ENCODE measurements around the gene DNAH17.

The DNAH17 gene

DNA sequence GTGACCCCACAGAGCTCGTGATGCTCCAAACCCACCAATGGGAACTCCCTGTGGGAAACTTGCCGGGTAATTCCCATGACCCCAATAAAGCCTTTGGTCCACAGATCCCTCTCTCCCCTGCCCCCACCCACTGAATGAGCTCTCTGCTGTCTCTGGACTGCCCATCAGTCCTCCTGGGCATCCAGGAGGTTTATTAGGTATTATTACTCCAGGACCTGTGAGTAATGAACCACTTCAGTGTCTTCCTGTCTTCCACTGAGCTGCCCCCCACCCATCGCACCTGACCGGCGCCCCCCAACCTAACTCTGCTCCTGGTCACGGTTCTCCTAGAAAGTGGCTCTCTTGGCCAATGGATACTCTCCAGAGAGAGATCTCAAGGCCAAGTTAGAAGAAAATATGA, 28.7 kb upstream of the DNAH17 start:
- no peak for DNase-seq

DNA sequence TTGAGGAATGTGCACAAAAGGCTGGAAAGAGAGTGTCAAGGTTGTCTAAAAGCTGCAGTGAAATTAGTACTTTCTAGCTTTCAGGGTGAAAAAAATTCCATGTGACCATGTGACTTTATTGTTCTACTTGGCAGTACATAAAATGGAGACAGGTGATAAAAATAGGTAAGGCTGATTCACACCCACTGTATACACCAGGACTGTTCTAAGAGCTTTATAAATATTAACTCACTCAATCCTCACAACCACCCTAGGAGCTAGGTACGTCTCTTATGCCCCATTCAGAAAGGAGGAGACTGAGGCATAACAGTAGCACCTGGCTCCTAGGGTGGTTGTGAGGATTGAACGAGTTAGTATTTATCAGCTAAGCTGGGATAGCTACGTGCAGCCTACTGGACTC, 28.2 kb upstream of the DNAH17 start:
- no peak for DNase-seq

GRCh38 chr17:78602246-78602645, 25.1 kb upstream of the DNAH17 start:
- no peak for DNase-seq

DNA sequence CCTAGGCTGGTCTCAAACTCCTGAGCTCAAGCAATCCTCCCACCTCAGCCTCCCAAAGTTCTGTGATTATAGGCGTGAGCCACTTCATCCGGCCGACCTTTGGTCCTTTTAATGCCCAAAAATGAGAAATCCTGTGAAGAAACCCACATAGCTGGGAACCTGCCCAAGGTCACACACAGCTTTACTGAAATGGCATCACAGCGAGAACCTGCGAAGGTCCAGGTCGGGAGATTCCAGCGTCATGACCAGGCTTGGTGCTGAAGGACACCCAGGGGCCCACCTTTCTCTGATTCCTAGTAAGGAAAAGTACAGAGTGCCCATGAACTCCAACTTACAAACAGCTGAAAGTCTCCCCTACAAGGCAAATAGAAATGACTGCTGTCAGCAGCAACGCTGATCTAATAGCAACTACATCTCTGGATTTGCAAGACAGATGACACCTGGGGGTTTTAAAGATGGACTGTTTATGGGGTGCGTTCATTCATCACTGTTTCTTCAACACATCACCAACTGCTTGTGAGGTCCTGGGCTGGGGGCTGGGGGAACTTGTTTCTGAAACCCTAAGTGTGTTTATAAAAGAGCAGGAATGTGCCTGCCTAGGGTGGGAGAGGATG, 24.5 kb upstream of the DNAH17 start:
- DNase-seq, result no peak

DNA sequence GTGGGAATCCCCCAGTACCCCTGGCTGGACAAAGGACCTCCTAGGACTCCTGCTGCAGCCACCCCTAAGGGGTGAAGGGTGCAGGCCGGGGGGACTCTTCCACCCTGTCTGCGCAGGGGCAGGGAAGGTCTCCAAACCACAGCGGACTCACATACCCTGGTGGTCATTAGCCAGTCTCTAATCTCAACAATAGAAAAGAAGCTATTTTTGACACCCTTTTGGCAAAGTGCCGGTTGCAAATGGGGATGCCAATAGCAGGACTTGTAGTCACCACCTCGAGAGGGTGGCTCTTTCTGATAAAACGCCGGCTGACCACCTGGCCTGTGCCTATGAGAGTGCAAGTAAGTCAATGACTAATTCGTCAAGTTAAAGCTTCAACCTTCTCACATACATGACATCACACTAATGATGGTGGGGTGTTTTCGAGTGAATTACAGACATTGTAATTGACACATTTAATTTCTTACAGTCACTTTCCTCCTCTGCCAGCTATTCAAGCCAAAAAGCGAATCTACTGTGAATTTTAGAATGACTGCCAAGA, 23.1 kb upstream of the DNAH17 start:
- DNase-seq, result no peak

- no peak for DNase-seq
Observed at GRCh38 chr17:78599419-78599818, 22.2 kb upstream of the DNAH17 start.

DNA sequence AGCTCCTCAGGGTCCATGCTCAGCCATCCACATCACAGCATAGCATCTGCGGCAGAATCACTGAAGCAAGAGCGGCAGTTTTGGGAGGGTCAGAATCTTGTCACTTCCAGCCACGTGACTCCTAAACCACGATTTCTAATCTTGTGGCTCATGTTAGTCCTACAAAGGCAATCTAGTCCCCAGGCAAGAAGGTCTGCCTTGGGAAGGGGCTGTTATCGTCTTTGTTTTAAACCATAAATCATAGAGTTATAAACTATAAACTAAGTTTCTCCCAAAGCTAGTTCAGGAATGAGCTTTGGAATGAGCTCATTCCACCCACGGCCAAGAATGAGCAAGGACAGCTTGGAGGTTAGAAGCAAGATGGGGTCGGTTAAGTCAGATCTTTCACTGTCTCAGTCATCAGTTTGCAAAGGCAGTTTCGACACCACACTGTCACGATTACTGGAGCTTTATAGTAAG, 20.8 kb upstream of the DNAH17 start:
- DNase-seq, result no peak

DNA sequence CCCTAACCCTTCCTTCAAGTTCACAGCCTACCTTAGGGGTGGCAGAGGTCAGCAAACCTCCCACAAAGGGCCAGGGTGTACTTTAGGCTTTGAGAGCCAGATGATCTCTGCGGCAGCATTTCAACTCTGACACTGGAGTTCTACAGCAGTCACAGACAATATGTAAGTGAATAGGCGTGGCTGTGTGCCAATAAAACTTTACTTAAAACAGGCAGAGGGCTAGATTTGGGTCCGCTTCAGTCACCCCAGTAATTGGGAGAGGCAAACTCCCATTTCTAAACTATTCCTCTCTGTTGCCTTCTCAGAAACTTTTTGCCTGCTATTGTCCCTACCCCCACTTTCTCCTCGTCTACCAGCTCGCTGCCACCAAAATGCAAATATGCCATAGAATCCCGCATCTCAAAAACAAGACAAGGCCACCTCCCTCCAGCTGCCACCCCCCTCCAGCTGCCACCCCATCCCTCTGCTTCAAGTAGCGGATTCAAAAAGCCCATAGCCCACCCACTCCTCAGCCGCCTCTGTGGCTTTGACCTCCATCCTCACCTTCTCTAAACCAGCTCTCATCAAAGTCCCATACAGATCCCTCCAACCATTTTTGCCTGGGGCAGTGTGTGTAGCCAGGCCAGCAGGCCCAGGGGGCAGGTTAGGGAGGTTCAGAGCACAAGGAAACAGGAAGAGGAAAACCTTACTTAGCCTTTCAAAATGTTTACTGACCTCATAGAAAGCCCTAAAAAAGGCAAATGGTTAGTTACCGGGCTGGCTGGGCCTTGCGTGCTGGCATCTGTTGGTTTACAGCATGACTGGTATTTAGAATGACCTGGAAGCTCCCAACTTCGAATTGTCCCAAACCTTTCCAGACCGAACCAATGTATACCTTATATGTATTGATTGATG, 19.9 kb upstream of the DNAH17 start:
- DNase-seq, result no peak

DNA sequence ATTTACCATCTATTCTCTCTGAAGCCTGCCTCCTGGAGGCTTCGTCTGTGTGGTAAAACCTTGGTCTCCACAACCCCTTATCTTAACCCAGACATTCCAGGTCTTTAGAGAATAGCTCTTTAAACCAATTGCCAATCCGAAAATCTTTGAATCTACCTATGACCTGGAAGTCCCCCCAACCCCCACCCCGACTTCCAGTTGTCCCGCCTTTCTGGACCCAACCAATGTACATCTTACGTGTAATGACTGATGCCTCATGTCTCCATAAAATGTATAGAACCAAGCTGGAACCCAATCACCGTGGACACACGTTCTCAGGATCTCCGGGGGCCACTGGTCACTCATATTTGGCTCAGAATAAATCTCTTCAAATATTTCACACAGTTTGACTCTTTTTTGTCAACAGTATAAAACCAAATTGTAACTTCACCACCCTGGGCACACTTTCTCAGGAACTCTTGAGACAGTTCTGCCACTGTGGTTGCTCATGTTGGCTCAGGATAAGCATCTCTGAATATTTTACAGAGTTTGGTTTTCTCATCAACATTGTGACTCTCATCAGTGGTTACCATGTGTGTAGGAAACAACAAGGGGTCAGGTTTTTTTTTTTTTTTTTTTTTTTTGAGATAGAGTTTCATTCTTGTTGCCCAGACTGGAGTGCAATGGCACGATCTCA, 18.1 kb upstream of the DNAH17 start:
- DNase-seq, result no peak

DNA sequence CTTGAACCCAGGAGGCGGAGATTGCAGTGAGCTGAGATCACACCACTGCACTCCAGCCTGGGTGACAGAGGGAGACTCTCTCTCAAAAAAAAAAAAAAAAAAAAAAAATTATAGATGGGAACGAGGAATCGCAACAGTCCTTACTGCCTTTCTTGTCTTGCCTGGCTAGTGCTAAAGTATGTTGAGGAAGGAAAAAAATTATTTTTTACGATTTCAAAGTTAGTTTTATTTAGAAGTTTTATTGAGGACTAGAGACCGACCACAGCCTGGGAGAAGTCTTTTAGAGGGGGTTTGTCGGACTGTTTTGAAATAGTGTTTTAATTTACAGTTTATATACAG, 15.8 kb upstream of the DNAH17 start:
- no peak for DNase-seq

DNA sequence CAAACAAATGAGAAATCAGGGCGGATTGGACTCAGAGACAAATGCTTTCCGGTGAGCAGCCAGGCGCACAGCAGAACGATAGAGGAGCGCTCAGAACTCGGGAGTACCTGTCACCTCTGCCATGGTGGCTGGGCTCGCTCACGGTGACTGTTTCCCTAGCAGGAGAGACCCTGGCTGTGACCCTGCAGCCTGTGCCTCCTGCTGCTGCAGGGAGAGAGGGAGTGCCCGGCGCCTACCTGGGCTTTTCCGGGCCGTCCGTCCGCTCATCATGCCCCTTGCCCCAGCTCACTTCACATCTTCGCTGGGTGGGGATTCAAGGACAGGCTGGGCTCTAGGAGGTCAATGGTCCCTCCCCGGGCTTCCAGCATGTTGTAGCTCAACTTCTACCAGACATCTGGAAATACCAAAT, 14.1 kb upstream of the DNAH17 start:
- DNase-seq, result no peak

GRCh38 chr17:78589885-78590284, 12.7 kb upstream of the DNAH17 start:
- DNase-seq, result no peak

- no peak for DNase-seq
Observed at GRCh38 chr17:78589031-78589675, 12.0 kb upstream of the DNAH17 start.

- no peak for DNase-seq
Observed at GRCh38 chr17:78588258-78589030, 11.2 kb upstream of the DNAH17 start.

GRCh38 chr17:78585006-78585630, 7.9 kb upstream of the DNAH17 start:
- no peak for DNase-seq

- no peak for DNase-seq
Observed at GRCh38 chr17:78583091-78583490, 5.9 kb upstream of the DNAH17 start.

- DNase-seq, result no peak
Observed at GRCh38 chr17:78581304-78581703, 4.1 kb upstream of the DNAH17 start.

DNA sequence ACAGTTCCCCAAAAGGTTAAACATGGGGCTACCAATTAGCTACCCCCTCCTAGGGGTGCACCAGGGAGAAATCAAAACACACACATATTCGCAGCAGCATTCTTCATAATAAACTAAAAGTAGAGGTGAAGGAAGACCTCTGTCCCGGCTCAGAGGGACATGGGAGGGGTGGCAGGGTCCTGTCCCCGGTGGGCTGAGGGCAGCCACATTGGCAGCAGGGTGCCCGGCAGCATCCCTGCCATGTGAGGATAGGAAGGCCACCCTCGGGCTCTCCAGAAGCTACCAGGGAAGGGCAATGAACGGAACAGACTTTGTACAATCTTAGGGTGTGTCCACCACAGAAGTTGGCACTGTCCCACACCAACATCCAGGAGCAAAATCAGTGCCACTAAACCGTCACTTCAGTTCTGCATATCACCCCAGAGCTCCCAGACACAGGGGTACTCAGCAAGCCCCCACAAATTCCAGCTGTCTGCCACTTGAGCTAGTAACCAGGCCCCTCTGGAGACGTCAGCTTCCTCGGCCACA, 3.1 kb upstream of the DNAH17 start:
- no peak for DNase-seq

- DNase-seq, result no peak
Observed at GRCh38 chr17:78576389-78577112, 645 bp downstream of the DNAH17 start.

GRCh38 chr17:78575899-78576298, 1.3 kb downstream of the DNAH17 start:
- DNase-seq, result no peak

DNA sequence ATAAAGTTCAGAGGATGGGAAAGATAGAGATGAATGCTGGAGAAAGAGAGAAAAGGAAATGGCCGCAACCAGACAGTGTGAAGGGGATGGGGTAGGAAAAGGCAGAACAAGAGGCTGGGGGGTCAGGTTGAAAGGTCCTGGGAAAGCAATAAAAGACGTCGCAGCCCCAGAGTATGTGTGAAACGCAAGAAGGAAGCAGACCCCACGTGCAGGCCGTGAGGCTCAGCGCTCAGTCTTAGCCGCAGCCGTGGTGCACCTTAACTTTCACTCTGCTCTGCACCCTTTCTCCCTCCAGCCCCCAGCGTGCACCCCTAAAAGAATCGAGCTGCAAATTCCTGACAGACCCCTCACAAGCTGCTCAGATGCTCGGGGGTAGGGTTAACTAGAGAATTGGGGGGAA, 1.9 kb downstream of the DNAH17 start:
- DNase-seq, result no peak
